ENCODE data around the gene EFNB2. TPM values are rescaled to one million over a fixed set of nuclear protein-coding genes. Genes with fewer than 3 reads are reported as not detected.

The EFNB2 gene
- total RNA-seq, 2 donors from 2014 or later: 4.6 to 6.7 TPM

DNA sequence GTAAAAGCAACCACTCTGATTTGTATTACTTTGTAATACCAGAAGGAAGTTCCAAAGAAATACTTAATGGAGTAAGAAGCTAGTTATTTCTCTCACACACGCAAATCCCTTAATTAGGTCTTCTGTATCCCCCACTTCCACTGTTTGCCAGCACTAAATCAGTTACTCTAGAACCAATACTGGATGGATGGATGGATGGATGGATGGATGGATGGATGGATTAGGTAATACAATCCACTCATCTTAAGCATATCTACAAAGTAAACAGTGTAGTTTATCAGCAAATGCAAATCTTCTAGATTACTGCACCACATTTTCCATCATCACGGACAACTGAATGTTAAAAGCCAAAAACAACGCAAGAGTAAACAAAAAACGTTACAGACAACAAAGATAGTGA, 5.2 kb upstream of the EFNB2 start:
- 61 to 62% methylated on average over 4 of the region's 4 CpGs for WGBS, 2 donors
- Histone ChIP-seq H3K4me1 (peaks cover 11% of the 10 kb centered on the region), H3K36me3 (replicated peaks in 1 of 2; ENCODE audit: insufficient read depth in 1 of 2, low read depth in 2 of 2) (no peaks in the 10 kb centered on the region), H3K27ac (no peak overlapping the region), H3K4me3 (no peak overlapping the region), H3K27me3 (no peaks in the 10 kb centered on the region), H3K9me3 (no peaks in the 10 kb centered on the region)
- TF ChIP-seq POLR2A (IDR thresholded peaks at IDR 0.05): no peak
- TF ChIP-seq, protein P1, sequence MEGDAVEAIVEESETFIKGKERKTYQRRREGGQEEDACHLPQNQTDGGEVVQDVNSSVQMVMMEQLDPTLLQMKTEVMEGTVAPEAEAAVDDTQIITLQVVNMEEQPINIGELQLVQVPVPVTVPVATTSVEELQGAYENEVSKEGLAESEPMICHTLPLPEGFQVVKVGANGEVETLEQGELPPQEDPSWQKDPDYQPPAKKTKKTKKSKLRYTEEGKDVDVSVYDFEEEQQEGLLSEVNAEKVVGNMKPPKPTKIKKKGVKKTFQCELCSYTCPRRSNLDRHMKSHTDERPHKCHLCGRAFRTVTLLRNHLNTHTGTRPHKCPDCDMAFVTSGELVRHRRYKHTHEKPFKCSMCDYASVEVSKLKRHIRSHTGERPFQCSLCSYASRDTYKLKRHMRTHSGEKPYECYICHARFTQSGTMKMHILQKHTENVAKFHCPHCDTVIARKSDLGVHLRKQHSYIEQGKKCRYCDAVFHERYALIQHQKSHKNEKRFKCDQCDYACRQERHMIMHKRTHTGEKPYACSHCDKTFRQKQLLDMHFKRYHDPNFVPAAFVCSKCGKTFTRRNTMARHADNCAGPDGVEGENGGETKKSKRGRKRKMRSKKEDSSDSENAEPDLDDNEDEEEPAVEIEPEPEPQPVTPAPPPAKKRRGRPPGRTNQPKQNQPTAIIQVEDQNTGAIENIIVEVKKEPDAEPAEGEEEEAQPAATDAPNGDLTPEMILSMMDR (IDR thresholded peaks at IDR 0.05): no peak
- intact Hi-C loops (cut with DNase I): no loop called here
- ATAC-seq (no peak), DNase-seq (no peak)

DNA sequence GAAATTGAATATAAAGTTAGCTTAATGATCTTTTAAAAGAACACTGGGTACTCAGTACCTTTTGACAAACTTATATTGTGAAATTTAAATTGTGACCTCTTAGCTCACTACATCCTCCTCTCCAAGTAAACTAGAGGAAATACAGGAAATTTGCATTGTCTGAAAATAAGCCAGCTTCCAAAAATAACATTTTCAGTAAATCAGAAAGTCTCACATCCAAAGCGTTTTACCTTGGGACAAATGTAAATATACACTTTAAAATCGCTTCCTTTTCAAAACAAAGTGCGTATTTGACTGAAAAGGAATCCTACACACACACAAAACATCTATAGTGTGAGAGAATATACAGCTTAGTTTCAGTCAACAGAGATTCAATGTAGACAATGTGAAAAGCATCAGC, 2.1 kb upstream of the EFNB2 start:
- 33 to 39% methylated on average over 3 of the region's 3 CpGs for WGBS, 2 donors
- no peaks in the 10 kb centered on the region for H3K27me3 ChIP-seq
- TF ChIP-seq, protein P1 (IDR thresholded peaks at IDR 0.05): no peak
- TF ChIP-seq POLR2A (IDR thresholded peaks at IDR 0.05): no peak
- H3K4me1 ChIP-seq: peaks cover 23% of the 10 kb centered on the region
- ATAC-seq (no peak), DNase-seq (no peak)
- no peak overlapping the region for H3K4me3 ChIP-seq
- no peaks in the 10 kb centered on the region for H3K36me3 ChIP-seq (replicated peaks in 1 of 2; ENCODE audit: insufficient read depth in 1 of 2, low read depth in 2 of 2)
- intact Hi-C loops (cut with DNase I): no loop called here
- H3K9me3 ChIP-seq: no peaks in the 10 kb centered on the region
- no peak overlapping the region for H3K27ac ChIP-seq

DNA sequence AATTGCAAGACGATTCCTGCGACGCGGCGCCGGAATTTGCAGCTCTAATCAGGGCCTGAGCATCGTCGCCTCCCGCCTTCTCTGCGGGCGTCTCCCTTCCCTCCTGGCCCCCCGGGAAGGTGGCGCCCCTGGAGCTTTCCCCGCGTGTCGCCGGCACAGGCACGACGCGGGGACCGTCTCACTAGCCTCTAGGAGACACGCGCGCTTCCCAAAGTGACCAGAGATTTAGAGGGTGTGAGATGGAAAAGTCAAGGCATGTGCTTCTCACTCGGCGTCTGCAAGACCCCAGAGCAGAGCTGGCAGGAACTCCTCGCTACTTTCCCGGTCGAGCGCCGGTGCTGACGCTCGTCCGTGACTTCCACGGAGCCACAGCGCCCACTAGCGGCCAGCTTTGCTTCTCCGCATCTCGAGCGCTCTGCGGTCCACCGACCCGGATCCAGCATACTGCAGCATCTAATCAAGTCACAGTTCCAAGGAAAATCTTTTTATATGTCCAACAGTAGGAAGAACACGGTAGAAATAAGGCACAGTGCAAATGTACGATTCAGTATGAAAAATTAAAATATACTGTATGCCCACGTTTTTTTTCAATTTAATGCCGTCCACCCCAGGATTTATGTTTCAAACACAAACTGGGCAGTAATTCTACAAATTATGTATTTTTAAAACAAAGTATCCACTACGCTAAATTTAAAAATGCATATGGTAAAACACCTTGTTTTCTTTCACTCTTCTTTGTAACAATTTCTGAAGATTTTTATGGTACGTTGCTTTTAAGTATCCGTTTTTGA, 977 bp upstream of the EFNB2 start:
- H3K4me1 ChIP-seq: peaks cover 24% of the 10 kb centered on the region
- H3K27ac ChIP-seq: peak overlapping the region in 3 of 4 donors; percentile 39 to 45 (median 42)
- WGBS, 2 donors: 4 to 5% methylated on average over 36 to 50 of the region's 50 CpGs
- H3K27me3 ChIP-seq: no peaks in the 10 kb centered on the region
- H3K9me3 ChIP-seq: no peaks in the 10 kb centered on the region
- intact Hi-C loops (cut with DNase I): no loop called here
- H3K36me3 ChIP-seq (replicated peaks in 1 of 2; ENCODE audit: insufficient read depth in 1 of 2, low read depth in 2 of 2): no peaks in the 10 kb centered on the region
- H3K4me3 ChIP-seq: peak overlapping the region; percentile 66 to 72
- DNase-seq: peak; percentile 86 to 93 (median 88)
- peak; percentile 66 for ATAC-seq
- TF ChIP-seq, protein P1 (IDR thresholded peaks at IDR 0.05): peak; percentile 88 to 97 (median 91)
- TF ChIP-seq POLR2A (IDR thresholded peaks at IDR 0.05): no peak

DNA sequence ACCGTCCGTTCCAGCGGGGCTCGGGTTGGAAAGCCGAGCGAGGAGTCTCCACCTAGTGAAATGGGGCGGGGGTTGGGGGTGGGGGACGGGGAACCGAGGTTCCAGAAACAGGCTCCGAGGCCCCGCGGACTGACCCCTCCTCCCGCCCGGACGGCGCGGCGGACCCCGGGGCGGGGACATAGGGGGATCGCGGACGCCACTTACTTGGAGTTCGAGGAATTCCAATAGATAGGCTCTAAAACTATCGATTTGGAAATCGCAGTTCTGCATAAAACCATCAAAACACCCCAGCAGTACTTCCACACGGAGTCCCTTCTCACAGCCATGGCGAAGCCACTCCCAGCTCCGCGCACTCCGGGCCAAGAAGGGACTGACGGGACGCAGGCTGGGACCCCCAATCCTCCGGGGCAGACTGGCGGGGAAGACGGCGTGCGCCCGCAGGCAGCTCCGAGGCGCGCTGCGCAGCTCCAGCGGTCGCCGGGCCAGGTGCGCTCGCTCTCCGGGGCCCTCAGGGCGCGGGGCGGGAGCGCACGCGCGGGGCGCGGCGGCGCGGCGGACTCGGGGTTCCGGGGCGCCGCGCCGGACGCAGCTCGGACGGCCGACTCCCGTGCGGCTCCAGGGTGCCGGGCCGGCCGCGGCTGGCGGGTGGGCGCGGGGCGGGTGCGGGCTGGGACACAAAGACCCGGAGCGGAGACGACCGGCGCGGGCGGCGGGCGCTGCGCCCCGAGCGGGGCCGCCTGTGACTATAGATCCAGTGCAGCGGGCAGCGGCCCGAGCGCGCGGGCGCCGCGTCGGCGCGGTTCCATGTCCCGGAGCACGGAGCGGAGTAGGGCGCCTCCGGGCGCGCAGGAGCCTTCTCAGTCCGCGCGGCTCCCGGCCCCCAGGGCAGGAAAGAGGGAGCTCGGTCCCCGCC, 567 bp downstream of the EFNB2 start:
- ATAC-seq: peak; percentile 34
- peak overlapping the region in 1 of 2 donors; percentile 58 for H3K4me3 ChIP-seq
- peaks cover 24% of the 10 kb centered on the region for H3K4me1 ChIP-seq
- no peaks in the 10 kb centered on the region for H3K36me3 ChIP-seq (replicated peaks in 1 of 2; ENCODE audit: insufficient read depth in 1 of 2, low read depth in 2 of 2)
- 1 to 8% methylated on average over 19 to 118 of the region's 121 CpGs for WGBS, 2 donors
- H3K27me3 ChIP-seq: no peaks in the 10 kb centered on the region
- H3K9me3 ChIP-seq: no peaks in the 10 kb centered on the region
- intact Hi-C loops (cut with DNase I): no loop called here
- DNase-seq: peak; percentile 10 to 30 (median 22)
- TF ChIP-seq POLR2A (IDR thresholded peaks at IDR 0.05): no peak
- TF ChIP-seq, protein P1 (IDR thresholded peaks at IDR 0.05): no peak
- peak overlapping the region in 3 of 4 donors; percentile 42 to 56 (median 55) for H3K27ac ChIP-seq

Measured in body of pancreas (tissue), 4 donors.